ENCODE measurements around the gene BAG3.
"Not testable (repeated sequence)": the region's sequence is repeated elsewhere in the genome, so short reads cannot be mapped to it uniquely, and the experiment has no call there.

- TF ChIP-seq, protein P1, sequence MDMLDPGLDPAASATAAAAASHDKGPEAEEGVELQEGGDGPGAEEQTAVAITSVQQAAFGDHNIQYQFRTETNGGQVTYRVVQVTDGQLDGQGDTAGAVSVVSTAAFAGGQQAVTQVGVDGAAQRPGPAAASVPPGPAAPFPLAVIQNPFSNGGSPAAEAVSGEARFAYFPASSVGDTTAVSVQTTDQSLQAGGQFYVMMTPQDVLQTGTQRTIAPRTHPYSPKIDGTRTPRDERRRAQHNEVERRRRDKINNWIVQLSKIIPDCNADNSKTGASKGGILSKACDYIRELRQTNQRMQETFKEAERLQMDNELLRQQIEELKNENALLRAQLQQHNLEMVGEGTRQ (IDR thresholded peaks at IDR 0.05; ENCODE audit: low read length) = not testable (repeated sequence)
- not testable (repeated sequence) for TF ChIP-seq CTCF (IDR thresholded peaks at IDR 0.05; ENCODE audit: control extremely low read depth in 1 of 3, insufficient read depth in 1 of 3, low read depth in 1 of 3, low read length in 3 of 3); ZNF274 (IDR thresholded peaks at IDR 0.05; ENCODE audit: borderline replicate concordance, extremely low read depth, low read length); RAD21 (IDR thresholded peaks at IDR 0.05 in 1 of 2, conservative IDR thresholded peaks at IDR 0.05 in 1 of 2; ENCODE audit: low read depth in 2 of 2, low read length in 2 of 2); POLR2A (IDR thresholded peaks at IDR 0.05; ENCODE audit: control extremely low read depth in 1 of 2, low read depth in 2 of 2, low read length in 2 of 2)
- TF ChIP-seq, protein P2, sequence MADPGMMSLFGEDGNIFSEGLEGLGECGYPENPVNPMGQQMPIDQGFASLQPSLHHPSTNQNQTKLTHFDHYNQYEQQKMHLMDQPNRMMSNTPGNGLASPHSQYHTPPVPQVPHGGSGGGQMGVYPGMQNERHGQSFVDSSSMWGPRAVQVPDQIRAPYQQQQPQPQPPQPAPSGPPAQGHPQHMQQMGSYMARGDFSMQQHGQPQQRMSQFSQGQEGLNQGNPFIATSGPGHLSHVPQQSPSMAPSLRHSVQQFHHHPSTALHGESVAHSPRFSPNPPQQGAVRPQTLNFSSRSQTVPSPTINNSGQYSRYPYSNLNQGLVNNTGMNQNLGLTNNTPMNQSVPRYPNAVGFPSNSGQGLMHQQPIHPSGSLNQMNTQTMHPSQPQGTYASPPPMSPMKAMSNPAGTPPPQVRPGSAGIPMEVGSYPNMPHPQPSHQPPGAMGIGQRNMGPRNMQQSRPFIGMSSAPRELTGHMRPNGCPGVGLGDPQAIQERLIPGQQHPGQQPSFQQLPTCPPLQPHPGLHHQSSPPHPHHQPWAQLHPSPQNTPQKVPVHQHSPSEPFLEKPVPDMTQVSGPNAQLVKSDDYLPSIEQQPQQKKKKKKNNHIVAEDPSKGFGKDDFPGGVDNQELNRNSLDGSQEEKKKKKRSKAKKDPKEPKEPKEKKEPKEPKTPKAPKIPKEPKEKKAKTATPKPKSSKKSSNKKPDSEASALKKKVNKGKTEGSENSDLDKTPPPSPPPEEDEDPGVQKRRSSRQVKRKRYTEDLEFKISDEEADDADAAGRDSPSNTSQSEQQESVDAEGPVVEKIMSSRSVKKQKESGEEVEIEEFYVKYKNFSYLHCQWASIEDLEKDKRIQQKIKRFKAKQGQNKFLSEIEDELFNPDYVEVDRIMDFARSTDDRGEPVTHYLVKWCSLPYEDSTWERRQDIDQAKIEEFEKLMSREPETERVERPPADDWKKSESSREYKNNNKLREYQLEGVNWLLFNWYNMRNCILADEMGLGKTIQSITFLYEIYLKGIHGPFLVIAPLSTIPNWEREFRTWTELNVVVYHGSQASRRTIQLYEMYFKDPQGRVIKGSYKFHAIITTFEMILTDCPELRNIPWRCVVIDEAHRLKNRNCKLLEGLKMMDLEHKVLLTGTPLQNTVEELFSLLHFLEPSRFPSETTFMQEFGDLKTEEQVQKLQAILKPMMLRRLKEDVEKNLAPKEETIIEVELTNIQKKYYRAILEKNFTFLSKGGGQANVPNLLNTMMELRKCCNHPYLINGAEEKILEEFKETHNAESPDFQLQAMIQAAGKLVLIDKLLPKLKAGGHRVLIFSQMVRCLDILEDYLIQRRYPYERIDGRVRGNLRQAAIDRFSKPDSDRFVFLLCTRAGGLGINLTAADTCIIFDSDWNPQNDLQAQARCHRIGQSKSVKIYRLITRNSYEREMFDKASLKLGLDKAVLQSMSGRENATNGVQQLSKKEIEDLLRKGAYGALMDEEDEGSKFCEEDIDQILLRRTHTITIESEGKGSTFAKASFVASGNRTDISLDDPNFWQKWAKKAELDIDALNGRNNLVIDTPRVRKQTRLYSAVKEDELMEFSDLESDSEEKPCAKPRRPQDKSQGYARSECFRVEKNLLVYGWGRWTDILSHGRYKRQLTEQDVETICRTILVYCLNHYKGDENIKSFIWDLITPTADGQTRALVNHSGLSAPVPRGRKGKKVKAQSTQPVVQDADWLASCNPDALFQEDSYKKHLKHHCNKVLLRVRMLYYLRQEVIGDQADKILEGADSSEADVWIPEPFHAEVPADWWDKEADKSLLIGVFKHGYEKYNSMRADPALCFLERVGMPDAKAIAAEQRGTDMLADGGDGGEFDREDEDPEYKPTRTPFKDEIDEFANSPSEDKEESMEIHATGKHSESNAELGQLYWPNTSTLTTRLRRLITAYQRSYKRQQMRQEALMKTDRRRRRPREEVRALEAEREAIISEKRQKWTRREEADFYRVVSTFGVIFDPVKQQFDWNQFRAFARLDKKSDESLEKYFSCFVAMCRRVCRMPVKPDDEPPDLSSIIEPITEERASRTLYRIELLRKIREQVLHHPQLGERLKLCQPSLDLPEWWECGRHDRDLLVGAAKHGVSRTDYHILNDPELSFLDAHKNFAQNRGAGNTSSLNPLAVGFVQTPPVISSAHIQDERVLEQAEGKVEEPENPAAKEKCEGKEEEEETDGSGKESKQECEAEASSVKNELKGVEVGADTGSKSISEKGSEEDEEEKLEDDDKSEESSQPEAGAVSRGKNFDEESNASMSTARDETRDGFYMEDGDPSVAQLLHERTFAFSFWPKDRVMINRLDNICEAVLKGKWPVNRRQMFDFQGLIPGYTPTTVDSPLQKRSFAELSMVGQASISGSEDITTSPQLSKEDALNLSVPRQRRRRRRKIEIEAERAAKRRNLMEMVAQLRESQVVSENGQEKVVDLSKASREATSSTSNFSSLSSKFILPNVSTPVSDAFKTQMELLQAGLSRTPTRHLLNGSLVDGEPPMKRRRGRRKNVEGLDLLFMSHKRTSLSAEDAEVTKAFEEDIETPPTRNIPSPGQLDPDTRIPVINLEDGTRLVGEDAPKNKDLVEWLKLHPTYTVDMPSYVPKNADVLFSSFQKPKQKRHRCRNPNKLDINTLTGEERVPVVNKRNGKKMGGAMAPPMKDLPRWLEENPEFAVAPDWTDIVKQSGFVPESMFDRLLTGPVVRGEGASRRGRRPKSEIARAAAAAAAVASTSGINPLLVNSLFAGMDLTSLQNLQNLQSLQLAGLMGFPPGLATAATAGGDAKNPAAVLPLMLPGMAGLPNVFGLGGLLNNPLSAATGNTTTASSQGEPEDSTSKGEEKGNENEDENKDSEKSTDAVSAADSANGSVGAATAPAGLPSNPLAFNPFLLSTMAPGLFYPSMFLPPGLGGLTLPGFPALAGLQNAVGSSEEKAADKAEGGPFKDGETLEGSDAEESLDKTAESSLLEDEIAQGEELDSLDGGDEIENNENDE (IDR thresholded peaks at IDR 0.05; ENCODE audit: insufficient replicate concordance, low read length) = not testable (repeated sequence)
- TF ChIP-seq, protein P3, sequence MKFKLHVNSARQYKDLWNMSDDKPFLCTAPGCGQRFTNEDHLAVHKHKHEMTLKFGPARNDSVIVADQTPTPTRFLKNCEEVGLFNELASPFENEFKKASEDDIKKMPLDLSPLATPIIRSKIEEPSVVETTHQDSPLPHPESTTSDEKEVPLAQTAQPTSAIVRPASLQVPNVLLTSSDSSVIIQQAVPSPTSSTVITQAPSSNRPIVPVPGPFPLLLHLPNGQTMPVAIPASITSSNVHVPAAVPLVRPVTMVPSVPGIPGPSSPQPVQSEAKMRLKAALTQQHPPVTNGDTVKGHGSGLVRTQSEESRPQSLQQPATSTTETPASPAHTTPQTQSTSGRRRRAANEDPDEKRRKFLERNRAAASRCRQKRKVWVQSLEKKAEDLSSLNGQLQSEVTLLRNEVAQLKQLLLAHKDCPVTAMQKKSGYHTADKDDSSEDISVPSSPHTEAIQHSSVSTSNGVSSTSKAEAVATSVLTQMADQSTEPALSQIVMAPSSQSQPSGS (IDR thresholded peaks at IDR 0.05; ENCODE audit: low read length) = not testable (repeated sequence)
Measured at GRCh38 chr10:119619811-119620210, 31.4 kb upstream of the BAG3 start.

Data from H1 (cell line).